Inflammatory macrophage treated with lipopolysaccharide for 4 hours (primary cell): Measurements from ENCODE around the gene REXO4.
"Not testable (repeated sequence)": the region's sequence is repeated elsewhere in the genome, so short reads cannot be mapped to it uniquely, and the experiment has no call there.

Source experiments
- DNase-seq: peaks from one replicate; pipeline ENCODE4 v3.0.0-alpha.2; 2020

Gene REXO4

DNA sequence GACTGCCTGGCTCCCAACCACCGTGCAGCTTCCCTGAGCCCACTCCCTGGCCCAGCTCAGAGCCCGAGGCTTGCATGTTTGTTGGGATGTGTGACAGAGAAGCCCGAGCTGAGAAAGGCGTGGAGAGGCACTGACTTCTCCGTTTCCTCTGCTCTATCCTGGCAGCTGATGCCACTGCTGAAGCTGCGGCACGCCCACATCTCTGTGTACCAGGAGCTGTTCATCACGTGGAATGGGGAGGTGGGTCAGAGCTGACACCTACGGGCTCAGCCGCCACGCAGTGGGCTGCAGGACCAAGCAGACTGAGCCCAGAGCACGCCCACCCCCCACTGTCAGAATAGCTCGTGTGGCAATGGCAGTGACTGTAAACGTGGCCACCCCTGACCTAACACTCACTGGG is 32.4 kb downstream of the REXO4 start:
- no peak for DNase-seq

DNA sequence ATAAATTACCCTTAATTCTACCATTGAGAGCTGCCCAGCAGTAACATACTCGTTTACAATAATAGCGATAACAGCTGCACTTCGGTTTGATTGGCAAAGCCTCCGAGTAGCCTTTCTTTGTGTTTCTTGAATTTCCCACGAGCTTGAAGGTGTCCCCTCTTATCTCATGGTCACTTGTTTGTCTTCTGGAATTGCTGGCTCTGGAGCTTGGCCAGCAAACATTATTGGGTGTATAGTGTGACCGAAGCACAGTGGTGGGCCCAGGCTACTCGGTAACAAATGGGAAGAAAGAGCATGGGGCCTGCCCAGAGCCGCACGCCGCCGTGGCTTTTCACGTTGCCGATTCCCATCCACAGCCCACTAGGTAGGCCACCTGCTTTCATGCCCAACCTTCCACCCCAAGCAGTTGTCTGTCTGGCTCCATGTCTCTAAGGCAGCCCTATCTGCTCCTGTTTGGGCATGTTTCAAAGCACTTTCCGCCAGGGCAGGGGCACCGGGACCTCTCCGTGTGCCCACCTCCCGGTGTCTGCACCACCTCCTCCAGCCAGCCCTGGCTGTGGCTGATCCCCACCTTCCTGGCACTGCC is 33.0 kb downstream of the REXO4 start:
- DNase-seq: no peak

DNA sequence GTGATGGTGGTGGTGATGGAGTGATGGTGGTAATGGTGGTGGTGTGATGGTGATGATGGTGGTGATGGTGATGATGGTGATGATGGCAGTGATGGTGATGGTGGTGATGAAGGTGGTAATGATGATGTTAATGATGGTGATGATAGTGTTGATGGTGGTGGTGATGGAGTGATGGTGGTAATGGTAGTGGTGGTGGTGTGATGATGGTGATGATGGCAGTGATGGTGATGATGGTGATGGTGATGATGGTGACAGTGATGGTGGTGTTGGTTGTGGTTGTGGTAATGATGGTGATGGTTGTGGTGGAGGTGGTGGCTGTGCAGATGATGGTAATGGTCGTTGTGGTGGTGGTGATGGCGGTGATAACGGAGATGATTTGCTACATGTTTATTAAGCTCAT is 34.4 kb downstream of the REXO4 start:
- DNase-seq: no peak

DNA sequence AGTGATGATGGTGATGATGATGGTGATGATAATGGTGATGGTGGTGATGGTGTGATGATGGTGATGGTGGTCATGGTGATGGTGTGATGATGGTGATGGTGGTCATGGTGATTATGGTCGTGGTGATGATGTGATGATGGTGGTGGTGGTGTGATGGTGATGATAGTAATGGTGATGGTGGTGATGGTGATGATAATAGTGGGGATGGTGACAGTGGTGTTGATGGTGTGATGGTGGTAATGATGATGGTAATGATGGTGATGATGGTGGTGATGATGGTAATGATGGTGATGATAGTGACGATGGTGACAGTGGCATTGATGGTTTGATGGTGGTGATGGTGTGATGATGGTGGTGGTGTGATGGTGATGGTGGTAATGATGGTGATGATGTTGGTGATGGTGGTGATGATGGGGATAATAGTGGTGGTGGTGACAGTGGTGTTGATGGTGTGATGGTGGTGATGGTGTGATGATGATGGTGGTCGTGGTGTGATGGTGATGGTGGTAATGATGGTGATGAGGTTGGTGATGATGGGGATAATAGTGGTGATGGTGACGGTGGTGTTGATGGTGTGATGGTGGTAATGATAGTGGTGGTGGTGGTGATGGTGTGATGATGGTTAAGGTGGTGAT is 35.2 kb downstream of the REXO4 start:
- no peak for DNase-seq

DNA sequence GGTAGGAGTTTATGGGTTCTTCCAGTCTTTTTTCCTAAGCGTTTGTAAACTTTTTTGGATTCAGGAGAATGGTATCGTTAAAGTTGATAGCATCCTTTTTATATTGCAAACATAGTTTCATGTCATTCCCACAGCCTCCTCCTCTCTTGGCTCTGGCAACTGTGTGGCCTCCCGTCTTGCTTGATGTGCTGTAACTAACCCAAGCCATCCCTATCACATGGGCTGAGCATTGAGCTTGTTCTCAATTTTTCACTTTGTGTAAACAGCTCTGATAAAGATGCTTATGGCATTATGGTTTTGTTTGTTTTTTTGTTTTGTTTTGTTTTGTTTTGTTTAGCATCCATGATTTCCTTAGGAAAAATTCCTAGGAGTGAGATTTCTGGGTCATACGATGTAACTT is 37.1 kb downstream of the REXO4 start:
- DNase-seq: no peak

DNA sequence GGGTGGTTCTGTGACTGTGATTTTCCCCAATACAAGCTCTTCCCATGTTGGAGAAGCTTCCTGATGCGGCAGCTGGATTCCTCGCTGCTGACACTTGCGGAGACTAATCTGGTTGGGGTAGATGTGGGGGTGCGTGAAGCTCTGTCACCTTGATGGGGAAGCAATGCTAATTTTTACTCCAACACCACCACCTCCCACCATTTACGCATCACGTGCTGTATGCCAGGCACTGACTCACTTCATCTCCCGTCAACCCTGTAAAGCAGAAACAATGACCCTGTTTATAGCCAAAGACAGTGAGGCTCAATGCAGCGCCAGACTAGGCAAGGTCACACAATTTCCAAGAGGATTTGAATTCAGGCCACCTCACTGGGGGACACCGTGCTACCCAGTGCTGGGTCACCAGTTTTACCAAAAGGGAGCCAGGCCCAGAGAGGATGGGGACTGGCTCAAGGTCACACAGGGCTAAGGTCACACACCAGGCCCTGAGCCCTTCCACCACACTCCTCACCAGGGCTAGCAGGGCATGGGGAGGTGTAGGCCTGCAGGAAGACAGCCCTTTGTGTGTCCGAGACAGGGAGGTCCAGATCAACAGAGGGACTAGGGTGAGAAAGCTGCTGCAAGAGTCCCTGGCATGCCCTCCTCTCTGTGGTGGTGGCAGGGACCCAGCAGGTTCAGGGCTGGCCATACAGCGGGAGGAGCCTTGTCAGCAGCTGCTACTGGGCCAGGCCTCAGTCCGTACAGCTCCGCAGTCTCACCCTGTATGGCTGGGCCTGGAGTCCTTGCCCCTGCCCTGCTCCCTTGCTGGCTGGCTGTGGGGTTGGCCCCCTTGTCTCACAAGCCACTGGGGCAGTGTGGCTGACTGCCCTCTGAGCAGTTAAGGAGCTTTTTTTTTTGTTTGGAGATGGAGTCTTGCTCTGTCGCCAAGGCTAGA is 38.4 kb downstream of the REXO4 start:
- DNase-seq: no peak

DNA sequence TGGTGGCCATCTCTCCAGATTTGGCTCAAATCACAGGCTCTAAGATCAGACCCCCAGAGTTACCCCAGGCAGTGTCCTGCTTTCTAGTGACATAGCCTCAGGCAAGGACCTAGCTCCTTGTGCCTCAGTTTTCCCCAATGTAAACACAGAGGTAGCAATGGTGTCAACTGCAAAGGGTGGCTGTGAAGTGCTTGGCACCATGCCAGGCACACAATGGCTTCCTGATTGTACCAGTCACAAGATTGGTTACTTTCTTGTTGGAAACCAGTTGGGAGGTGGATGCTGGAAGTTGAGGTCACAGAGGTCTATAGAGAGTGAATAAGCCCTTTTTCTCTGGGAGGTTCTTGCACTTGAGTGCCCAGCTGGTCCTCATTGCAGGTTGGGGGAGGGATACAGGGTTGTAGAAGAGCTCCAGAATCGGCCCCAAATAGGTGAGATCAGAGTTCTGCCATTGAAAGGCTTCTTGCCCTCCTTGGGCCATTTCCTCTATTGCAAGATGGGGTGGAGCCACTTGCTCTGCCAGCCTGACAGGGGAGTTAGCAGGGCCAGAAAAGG is 39.3 kb downstream of the REXO4 start:
- DNase-seq: no peak

DNA sequence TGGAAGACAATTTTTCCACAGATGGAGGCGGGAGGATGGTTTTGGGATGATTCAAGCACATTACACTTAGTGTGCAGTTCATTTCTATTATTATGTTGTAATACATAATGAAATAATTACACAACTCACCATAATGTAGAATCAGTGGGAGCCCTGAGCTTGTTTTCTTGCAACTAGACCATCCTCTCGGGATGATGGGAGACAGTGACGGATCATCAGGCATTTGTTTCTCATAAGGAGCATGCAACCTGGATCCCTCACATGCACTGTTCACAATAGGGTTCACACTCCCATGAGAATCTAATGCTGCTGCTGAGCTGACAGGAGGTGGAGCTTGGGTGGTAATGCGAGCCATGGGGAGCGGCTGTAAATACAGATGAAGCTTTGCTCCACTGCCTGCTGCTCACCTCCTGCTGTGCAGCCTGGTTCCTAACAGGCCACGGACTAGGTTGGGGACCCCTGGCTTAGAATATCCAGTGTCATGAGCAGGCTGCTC is 40.0 kb downstream of the REXO4 start:
- no peak for DNase-seq

DNA sequence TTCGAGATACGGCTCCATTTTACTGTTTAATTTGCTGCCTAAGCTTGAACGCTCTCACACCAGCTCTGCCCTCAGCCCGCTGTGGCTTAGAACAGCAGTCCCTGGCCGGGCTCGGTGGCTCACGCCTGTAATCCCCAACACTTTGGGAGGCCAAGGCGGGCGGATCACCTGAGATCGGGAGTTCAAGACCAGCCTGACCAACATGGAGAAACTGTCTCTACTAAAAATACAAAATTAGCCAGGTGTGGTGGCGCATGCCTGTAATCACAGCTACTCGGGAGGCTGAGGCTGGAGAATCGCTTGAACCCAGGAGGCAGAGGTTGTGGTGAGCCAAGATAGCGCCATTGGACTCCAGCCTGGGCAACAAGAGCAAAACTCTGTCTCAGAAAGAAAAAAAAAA is 40.5 kb downstream of the REXO4 start:
- DNase-seq: not testable (repeated sequence)

DNA sequence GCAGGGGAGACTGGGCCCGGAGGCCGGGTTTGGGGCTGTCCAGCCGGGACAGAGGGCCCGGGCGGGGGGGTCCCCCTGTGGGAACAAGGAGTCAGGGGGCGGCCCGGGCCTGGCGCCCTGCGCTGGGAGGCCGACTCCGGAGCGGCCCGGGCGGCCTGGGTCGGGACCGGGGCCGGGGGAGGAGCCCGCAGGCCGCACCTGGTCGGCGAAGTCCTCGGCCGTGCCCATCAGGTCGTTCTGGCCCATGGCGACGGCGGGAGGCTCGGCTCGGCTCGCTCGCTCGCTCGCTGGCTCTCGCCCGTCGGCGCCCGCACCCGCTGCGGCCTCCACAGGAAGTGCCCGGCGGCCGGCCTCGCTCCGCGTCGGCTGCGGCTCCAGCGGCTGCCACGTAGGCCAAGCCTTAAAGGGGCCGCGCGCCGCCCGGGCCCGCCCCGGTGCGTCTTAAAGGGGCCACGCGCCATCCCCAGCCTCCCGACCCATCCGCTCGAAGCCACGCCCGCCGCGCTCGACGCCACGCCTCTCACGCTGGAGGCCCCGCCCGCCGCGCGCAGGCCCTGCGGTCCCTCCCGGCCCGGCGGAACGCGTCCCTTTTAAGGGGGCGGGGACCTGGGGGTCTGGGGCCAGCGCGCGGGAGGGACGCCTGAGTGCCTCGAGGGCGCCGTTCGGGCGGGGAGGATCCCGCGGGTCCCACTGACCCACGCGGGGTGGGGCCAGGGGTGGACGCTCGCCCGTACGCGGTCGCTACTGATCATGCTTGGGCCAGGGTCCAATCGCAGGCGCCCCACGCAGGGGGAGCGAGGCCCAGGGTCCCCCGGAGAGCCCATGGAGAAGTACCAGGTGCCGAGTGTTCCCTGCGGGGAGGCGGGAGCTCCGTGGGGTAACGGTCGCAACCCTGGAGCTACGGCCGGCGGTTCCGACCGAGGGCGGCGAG is 41.8 kb downstream of the REXO4 start, which contains the start of the genes STKLD1 and SURF4:
Gene STKLD1, plus strand, starts transcription at position 643 of the 931 bp plus-strand sequence. Its CDS starts 108 bp downstream, at position 751.
Gene SURF4, minus strand, starts transcription at position 337 of the 931 bp plus-strand sequence. Its CDS starts 91 bp downstream, at position 246.
- peak; percentile 97 for DNase-seq

DNA sequence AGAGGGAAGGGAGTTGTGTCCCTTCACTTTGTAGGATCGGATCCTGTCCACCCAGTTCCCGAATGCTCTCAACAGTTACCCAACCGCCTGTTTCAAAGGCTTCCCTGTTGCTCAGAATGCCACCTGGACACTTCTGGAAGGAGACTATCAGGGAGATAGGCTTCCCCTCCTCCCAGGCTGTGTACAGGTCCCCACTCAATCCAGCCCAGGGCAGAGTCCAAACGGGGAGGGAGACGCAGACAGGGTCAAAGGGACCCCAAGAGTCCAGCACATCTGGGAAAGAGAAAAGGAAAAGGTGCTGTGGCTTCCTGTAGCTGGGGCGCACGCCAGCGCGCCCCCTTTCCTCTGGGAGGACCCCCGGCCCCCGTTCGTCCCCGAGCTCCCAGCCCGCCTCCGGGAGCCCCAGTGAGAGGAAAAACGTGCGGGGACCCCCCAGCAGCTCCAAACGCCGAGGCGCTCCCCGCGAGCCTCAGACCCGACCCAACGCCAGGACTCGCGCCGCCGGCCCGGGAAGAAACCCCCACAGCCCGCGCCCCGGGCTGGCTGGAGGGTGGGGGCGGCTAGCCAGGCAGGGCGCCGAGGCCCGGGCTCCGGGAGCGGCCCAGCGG is 42.6 kb downstream of the REXO4 start:
- peak; percentile 45 for DNase-seq

DNA sequence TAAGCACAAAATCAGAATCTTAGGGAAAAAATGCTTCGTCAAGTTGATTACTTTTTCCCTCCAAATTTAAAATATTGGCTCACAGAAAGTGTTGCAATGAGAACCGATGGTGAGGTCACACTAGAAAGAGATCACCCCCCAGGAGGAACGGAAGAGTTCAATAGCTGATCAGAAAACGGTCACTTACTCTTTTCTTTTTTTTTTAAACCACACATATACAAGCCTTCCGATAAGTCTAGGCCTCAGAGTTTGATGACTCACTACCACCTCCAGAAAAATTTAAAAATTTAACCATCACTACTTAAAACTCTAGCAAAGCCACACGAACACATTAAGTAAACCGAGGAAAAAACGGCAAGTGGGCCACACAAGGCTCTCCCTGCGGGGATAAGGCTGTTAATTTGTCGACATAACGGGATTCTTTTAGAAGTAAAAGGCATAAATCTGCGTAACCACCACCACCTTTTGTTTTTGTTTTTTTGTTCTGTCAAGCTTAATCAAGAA is 43.1 kb downstream of the REXO4 start:
- DNase-seq: peak; percentile 56

DNA sequence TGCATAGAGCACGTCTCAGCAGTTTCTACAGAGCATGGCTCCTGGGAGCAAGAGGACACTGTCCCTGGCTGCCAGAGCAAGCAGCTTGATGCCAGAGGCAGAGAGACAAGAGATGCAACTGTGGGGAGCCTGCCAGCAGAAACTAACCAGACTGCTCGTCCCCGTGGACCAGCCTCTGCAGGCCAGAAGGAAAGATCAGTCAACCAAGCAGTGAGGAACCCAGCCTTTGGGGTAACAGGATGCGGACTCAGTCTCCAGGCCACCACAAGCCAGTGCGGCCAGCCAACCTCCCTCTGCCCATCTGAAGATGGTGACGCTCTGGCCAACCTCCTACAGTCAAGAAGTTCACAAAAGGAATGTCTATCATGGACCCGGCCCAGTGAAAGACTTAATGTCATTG is 45.7 kb downstream of the REXO4 start:
- no peak for DNase-seq

DNA sequence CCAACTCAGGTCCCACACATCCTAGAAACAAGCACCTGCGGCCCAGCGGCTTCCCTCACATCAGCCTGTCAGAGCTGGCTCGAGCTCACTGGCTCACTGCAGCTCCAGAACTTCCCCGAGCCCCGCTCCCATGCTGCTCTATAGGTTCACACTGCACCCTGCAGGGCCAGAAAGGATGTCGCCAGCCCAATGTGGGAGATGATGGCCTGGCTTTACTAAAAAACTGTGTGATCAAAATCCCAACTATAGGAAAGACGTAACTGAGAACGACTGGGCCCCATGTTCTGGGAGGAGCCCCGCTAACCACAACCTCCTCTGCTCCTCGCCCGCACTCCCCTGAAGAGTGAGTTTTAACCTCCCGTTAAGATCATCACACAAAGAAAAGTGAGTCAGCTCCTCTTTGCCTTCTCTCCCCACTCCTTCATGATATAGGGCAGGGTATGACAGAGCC is 46.5 kb downstream of the REXO4 start:
- peak; percentile 21 for DNase-seq

DNA sequence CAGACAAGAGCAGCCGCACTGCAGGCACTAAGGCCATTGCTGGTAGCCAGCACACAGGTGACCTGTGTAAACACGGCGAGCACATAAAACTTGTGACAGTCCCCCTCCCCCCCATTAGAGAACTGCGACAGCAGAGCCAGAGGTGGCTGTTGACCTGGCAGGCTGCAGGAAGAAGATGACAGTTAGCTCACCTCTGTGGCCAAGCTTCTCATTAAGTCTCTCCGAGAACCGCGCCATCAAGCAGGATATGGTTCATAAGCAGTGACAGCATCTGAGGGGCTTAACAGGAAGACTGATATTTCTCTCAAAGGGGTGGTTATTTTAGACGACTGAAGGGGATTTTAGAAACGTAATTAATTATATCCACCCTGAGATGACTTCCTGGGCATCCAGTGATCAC is 47.1 kb downstream of the REXO4 start:
- DNase-seq: no peak

DNA sequence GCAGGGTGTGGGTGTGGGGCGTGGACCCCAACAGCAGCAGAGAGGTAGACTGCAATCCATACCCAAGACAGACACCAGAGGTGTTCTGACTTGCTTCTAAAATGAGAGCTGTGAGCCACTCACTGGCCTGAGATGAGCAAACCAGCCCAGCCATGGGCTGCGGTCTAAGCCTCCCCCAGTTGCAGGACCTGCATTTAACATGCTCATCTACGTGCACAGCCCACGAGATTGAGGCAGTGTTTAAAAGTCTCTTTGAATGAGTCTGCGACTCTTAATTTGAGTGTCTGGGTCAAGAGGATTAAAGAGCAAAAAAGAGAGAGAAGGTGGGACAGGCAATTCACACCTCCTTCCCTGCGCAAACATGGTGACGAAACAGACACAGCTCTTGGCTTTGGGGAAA is 47.9 kb downstream of the REXO4 start:
- no peak for DNase-seq

DNA sequence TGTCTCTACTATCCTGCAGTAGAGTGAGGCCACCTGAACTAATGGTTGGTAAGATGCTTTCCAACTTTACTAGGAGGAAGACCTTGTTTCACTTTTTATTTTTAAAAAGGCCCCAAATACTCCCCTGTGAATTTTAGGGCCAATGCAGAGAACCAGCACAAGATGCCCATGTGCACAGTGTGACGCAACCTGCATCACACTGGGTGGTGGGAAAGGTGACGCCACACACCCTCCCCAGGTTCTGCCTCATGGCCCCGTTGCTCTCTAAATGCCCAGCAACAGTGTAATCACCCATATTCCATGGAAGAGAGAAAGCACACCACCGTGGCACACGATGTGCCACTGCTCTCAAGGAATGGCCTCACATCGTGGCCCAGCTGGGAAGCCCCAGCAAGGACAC is 48.4 kb downstream of the REXO4 start:
- no peak for DNase-seq

DNA sequence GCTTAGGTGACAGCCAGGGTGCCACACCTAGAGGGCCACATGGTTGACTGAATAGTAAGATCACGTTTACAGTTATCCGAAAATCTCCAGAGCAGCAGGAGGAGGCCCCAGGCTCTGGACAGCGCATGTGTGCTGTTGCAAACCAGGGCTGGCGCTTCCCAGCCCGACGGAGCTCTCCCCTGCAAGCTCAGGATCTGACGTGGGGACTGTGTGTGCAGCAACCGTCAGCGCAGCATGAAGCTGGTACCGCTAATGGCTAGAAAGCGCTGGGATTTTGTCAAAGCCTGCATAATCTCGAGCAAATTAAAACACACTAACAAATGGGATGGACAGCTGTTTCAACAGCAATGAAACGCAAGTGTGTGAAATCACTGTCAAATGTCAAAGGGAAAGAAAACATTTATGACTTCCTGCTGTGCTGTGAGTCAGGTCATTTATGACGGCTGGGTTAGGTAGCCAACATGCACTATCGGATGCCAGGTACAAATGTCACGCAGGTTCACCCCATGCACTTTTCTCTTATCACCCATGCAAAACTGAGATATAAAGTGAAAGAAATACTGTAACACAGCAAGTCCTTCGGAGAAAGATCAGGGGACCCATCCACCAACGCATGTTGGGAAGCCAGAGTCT is 49.4 kb downstream of the REXO4 start:
- no peak for DNase-seq

DNA sequence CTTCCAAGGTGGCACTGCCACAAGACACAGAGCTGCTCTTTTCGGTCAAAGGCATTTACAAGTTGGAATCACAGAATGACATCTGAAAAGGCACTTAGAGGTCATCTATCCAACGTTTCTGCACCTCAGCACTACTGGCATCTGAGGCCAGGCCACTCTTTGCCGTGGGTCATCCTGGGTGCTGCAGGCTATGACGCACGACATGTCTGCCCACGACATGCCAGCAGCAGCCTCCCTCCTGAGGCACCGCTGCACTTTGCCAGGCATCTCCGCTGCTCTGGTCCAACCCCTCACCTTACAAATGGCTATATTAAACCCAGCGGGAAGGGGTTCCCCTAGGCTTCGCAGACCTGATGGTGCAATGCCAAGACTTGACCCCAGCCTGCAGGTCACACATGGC is 50.0 kb downstream of the REXO4 start:
- no peak for DNase-seq

DNA sequence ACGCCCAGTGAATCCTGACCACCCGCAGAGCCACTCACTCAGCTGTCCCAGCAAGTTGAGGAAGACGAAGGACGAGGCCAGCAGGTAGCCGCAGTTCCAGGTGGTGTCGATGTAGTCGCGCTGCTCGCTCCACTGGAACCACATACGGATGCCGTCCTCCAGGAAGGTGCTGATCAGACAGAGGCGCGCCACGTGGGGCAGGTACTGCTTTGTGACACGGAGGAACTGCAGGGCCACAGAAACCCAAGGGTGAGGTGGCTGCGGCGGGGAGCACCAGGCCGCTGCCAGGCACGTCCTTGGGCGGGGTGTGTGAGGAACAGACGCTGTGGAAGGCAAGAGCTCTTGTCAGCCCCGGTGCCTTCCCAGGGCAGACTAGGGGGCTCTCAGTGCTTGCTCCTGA is 50.6 kb downstream of the REXO4 start:
- no peak for DNase-seq

DNA sequence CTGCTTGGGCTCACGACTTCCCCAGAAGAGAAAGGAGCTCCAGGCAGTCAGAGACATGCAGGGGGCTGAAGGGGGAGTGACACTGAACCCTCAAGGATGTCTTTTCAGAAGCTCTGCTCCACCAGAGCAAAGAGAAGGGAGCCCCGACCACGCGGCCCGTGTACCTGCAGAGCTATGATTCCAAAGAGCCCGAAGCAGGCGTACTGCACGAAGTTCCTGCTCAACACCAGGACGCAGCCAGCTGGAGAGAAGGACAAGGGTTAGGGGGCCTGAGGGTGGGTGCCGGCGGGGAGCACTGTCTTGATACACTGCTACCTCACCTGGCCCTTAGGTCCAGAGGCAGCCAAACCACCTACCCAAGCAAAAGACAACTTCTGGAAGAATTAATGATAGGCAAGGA is 51.4 kb downstream of the REXO4 start:
- DNase-seq: no peak
